ENCODE measurements around the gene NEO1. TPM values are rescaled to one million over a fixed set of nuclear protein-coding genes. Genes with fewer than 3 reads are reported as not detected.

NEO1 gene
- total RNA-seq, 1 experiment from 2014 or later, result 9.9 TPM

DNA sequence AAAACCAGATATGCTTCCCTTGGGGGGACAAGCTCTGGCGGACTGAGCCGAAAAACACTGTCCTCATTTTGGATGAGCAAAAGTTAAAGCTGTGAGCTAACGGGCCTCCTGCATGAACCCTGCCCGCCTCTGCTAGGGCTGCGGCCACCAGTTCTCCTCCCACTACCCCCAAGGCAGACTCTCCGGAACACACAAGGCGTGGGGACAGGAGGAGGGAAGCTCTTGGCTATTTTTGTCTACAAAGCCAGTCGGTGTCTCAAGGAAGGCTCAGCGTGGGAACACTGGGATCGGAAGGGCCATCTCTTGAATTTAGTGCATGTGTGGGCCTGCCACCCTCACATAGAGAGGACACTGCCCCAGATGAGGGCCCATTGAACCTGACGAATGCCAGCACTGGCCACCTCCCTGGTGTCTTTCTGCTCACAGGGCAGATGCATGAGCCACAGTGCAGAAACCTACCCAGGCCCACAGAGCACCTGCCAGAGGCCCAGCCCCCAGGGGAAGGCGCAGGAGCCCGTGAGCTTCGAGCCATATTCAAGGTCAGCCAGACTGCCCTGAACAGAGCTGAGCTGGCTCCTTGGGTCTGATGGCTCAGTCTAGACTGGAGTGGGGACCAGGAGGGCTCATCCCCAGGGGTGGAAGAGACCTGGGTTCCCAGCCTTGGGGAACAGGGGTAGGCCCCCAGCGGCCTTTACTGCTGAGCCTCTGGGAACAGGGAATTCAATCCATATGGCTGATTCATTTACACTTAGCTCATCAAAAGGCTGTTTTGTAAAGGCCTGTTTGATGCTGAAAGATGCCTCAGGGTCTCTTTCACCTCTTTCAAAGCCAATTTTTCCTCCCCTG is 278.2 kb downstream of the NEO1 start:
- DNase-seq (ENCODE audit: low spot score), result no peak

DNA sequence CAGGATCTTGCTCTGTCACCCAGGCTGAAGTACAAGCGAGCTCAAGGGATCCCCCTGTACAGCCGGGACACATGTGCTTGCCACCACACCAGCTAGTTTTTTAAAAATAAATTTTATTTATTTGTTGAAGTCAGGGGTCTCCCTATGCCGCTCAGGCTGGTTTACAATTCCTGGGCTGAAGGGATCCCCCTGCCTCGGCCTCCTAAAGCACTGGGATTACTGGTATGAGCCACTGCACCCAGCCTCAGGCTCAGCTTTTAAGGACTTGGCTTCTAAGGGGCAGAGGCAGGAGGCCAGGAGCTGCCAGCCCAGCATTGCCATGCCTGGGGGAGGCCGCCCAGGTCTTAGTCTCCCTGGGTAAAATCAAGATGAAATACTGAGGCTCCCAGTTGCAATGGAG is 279.2 kb downstream of the NEO1 start:
- DNase-seq (ENCODE audit: low spot score), result no peak

- no peak for DNase-seq (ENCODE audit: low spot score)
Observed at GRCh38 chr15:73331991-73332925, 280.0 kb downstream of the NEO1 start.

GRCh38 chr15:73333001-73333400 is 280.7 kb downstream of the NEO1 start:
- no peak for DNase-seq (ENCODE audit: low spot score)

GRCh38 chr15:73334086-73334485 is 281.8 kb downstream of the NEO1 start:
- DNase-seq (ENCODE audit: low spot score), result no peak

GRCh38 chr15:73335026-73335425 is 282.8 kb downstream of the NEO1 start:
- DNase-seq (ENCODE audit: low spot score), result no peak

- DNase-seq (ENCODE audit: low spot score), result no peak
Observed at GRCh38 chr15:73335471-73335870, 283.2 kb downstream of the NEO1 start.

- DNase-seq (ENCODE audit: low spot score), result no peak
Observed at GRCh38 chr15:73336756-73337155, 284.5 kb downstream of the NEO1 start.

- DNase-seq (ENCODE audit: low spot score), result no peak
Observed at GRCh38 chr15:73337187-73337586, 284.9 kb downstream of the NEO1 start.

- DNase-seq (ENCODE audit: low spot score), result no peak
Observed at GRCh38 chr15:73338058-73338457, 285.8 kb downstream of the NEO1 start.

- no peak for DNase-seq (ENCODE audit: low spot score)
Observed at GRCh38 chr15:73338606-73339374, 286.5 kb downstream of the NEO1 start.

- DNase-seq (ENCODE audit: low spot score), result no peak
Observed at GRCh38 chr15:73340502-73341192, 288.4 kb downstream of the NEO1 start.

- no peak for DNase-seq (ENCODE audit: low spot score)
Observed at GRCh38 chr15:73341886-73342600, 289.8 kb downstream of the NEO1 start.

DNA sequence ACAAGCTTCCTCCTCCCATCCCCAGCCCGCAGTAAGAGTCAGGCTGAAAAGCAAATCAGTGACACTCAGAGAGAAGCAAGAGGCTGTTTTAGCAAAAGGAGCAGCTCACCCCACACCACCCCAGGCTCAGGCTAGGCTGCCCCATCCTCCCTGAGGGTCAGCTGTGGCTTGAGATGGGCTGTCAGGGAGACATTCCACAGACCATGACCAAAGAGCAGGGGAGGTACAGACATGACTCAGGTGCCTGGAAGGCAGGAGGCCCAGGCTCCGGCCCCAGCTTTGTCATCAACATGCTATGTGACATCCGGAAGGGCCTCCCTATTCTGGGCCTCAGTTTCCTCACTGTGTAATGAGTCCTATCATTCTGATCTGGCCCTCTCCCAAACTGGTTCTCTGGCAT is 291.8 kb downstream of the NEO1 start:
- DNase-seq (ENCODE audit: low spot score), result no peak

DNA sequence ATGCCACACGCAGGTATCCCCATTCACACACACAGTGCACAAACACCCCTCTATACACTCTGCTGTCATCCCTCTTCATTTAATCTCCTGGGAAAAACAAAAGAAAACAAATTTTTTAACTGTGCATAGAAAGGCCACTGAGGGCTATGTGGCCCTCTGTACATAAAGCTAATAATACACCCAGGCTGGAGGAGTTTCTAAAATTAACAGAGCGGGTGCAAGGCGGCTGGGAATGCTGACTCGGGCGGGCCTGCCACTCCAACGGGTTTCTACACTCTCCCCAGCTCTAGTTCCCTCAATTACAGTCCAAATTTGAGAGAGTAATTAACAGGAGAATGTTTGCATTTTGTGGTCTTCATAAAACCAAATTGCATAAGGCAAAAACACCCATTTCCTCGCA is 293.4 kb downstream of the NEO1 start:
- no peak for DNase-seq (ENCODE audit: low spot score)

GRCh38 chr15:73346735-73347312 is 294.6 kb downstream of the NEO1 start:
- peak; percentile 82 for DNase-seq (ENCODE audit: low spot score)

DNA sequence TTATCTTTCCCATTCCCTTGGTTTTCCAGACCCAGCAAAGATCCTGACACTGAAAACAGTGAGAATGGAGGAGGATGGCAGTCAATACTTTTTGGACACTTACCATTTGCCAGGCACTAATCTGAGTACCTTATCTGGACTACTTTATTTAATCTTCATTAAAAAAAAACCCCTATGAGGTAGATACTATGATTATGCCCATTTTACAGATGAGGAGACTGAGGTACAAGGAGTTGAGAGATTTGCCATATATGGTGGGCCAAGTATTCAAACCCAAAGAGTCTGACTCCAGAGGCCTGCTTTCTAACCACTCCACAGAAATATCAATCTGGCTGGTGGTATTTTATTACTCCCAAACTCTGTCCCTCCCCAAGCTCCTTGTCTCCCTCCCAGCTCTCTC is 296.9 kb downstream of the NEO1 start:
- DNase-seq (ENCODE audit: low spot score), result no peak

GRCh38 chr15:73352082-73352481 is 299.8 kb downstream of the NEO1 start:
- no peak for DNase-seq (ENCODE audit: low spot score)

- DNase-seq (ENCODE audit: low spot score), result no peak
Observed at GRCh38 chr15:73353734-73354133, 301.5 kb downstream of the NEO1 start.

DNA sequence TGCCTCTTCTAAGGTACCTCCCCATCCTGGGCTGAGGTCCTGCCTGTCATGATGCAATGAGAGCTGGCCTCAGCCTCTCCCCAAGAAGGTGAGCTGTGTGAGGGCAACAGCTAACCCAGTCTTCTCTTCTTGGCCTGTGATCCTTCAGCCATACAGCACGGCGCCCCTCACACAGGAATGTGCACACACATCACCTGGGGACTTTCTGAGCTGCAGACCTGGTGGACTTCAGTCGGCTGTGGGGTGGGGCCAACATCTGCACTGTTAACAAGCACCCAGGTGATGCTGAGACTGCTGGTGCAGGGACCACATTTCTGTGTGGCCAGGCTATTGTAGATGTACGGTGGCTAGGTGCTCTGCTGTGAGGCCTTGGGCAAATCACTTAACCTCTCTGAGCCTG is 302.0 kb downstream of the NEO1 start:
- no peak for DNase-seq (ENCODE audit: low spot score)

Data from HT-29 (cell line).